HEK293T (cell line): Measurements from ENCODE around the gene ZMYM1.

Experiments
- ELF4 ChIP-seq: fragments of 450-650 bp; IDR thresholded peaks from 2 replicates; pipeline ENCODE4 v1.6.1; 2017; ENCODE audit warnings: antibody characterized with exemption
- FOXK2 ChIP-seq: fragments of 450-650 bp; IDR thresholded peaks from 2 replicates; pipeline ENCODE4 v1.6.1; 2016; ENCODE audit warnings: mild to moderate bottlenecking
- FOXM1 ChIP-seq: fragments of 450-650 bp; IDR thresholded peaks from 2 replicates; pipeline ENCODE4 v1.6.1; 2017; ENCODE audit warnings: mild to moderate bottlenecking, borderline replicate concordance
- HDGF ChIP-seq: fragments of 450-650 bp; IDR thresholded peaks from 2 replicates; pipeline ENCODE4 v1.6.1; 2017; ENCODE audit warnings: antibody characterized with exemption, borderline replicate concordance
- NFRKB ChIP-seq: fragments of 450-650 bp; IDR thresholded peaks from 2 replicates; pipeline ENCODE4 v1.6.1; 2016; ENCODE audit warnings: mild to moderate bottlenecking, moderate library complexity
- SP1 ChIP-seq: fragments of 450-650 bp; IDR thresholded peaks from 2 replicates; pipeline ENCODE4 v1.6.1; 2017
- TARDBP ChIP-seq: fragments of 450-650 bp; IDR thresholded peaks from 2 replicates; pipeline ENCODE4 v1.6.1; 2016

DNA sequence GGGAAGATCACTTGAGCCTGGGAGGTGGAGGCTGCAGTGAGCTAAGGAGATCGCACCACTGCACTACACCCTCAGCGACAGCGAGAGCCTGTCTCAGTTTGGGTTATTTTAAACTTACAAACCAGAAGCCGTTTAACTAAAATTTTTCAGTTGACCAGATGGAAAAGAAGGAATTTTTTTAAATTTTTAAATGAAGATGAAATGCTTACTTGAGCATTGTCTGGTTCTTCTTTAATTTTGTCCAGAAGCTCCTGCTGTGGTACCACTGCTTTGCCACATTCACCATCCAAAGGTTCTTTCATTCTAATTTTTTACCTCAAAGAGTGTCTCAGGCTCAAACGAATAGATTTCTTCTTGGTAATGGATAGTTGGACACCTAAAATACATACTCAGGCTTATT is 48.8 kb upstream of the ZMYM1 start:
- TF ChIP-seq ELF4, result no peak
- no peak for TF ChIP-seq FOXM1
- no peak for TF ChIP-seq FOXK2
- TF ChIP-seq NFRKB, result no peak
- no peak for TF ChIP-seq TARDBP
- no peak for TF ChIP-seq HDGF
- no peak for TF ChIP-seq SP1
